ENCODE results near the gene INTS15. TPM values are rescaled to one million over a fixed set of nuclear protein-coding genes. Genes with fewer than 3 reads are reported as not detected.

The INTS15 gene
- total RNA-seq, 4 donors from 2014 or later = 28.4 to 47.9 (median 39.4) TPM

GRCh38 chr7:6649241-6649961 lies 59.6 kb downstream of the INTS15 start:
- Histone ChIP-seq H3K9me3 (no peaks in the 10 kb centered on the region), H3K36me3 (peaks cover 97% of the 10 kb centered on the region), H3K4me3 (no peak overlapping the region), H3K27ac (no peak overlapping the region), H3K27me3 (no peaks in the 10 kb centered on the region), H3K4me1 (no peaks in the 10 kb centered on the region)
- WGBS = 89% methylated on average over 4 of the region's 13 CpGs
- DNase-seq (ENCODE audit: low spot score in 2 of 2) = peak in 1 of 2 donors; percentile 51
- no peak for TF ChIP-seq EP300 (IDR thresholded peaks at IDR 0.05)

GRCh38 chr7:6650086-6650485 lies 60.3 kb downstream of the INTS15 start:
- peak; percentile 32 to 69 for DNase-seq (ENCODE audit: low spot score in 2 of 2)
- WGBS = 96% methylated on average over 10 of the region's 10 CpGs
- Histone ChIP-seq H3K4me1 (no peaks in the 10 kb centered on the region), H3K4me3 (no peak overlapping the region), H3K36me3 (peaks cover 97% of the 10 kb centered on the region), H3K27me3 (no peaks in the 10 kb centered on the region), H3K27ac (no peak overlapping the region), H3K9me3 (no peaks in the 10 kb centered on the region)
- TF ChIP-seq CTCF (IDR thresholded peaks at IDR 0.05) (no peak), EP300 (IDR thresholded peaks at IDR 0.05) (no peak), POLR2AphosphoS5 (IDR thresholded peaks at IDR 0.05) (no peak), POLR2A (IDR thresholded peaks at IDR 0.05) (no peak)

GRCh38 chr7:6650521-6651011 lies 60.7 kb downstream of the INTS15 start:
- TF ChIP-seq CTCF (IDR thresholded peaks at IDR 0.05) (no peak), POLR2AphosphoS5 (IDR thresholded peaks at IDR 0.05) (no peak), POLR2A (IDR thresholded peaks at IDR 0.05) (no peak)
- Histone ChIP-seq H3K4me3 (no peak overlapping the region), H3K4me1 (no peaks in the 10 kb centered on the region), H3K36me3 (peaks cover 97% of the 10 kb centered on the region), H3K27me3 (no peaks in the 10 kb centered on the region), H3K27ac (no peak overlapping the region), H3K9me3 (no peaks in the 10 kb centered on the region)
- DNase-seq (ENCODE audit: low spot score in 2 of 2) = peak in 1 of 2 donors; percentile 72
- 97% methylated on average over 6 of the region's 12 CpGs for WGBS

- H3K4me3 ChIP-seq = no peak overlapping the region
- H3K27me3 ChIP-seq = no peaks in the 10 kb centered on the region
- TF ChIP-seq EP300 (IDR thresholded peaks at IDR 0.05) (no peak), POLR2AphosphoS5 (IDR thresholded peaks at IDR 0.05) (no peak), POLR2A (IDR thresholded peaks at IDR 0.05) (no peak), CTCF (IDR thresholded peaks at IDR 0.05) (no peak)
- peaks cover 90% of the 10 kb centered on the region for H3K36me3 ChIP-seq
- peak in 1 of 2 donors; percentile 74 for DNase-seq (ENCODE audit: low spot score in 2 of 2)
- WGBS = 95% methylated on average over 31 of the region's 32 CpGs
- no peaks in the 10 kb centered on the region for H3K4me1 ChIP-seq
- no peaks in the 10 kb centered on the region for H3K9me3 ChIP-seq
- no peak overlapping the region for H3K27ac ChIP-seq
Measured at GRCh38 chr7:6651851-6652445, 62.1 kb downstream of the INTS15 start.

GRCh38 chr7:6652446-6653011 lies 62.7 kb downstream of the INTS15 start:
- H3K36me3 ChIP-seq = peaks cover 84% of the 10 kb centered on the region
- TF ChIP-seq CTCF (IDR thresholded peaks at IDR 0.05) = no peak
- no peak for TF ChIP-seq EP300 (IDR thresholded peaks at IDR 0.05)
- TF ChIP-seq POLR2A (IDR thresholded peaks at IDR 0.05) = no peak
- no peak for TF ChIP-seq POLR2AphosphoS5 (IDR thresholded peaks at IDR 0.05)
- no peaks in the 10 kb centered on the region for H3K9me3 ChIP-seq
- DNase-seq (ENCODE audit: low spot score in 2 of 2) = peak in 1 of 2 donors; percentile 52
- H3K4me1 ChIP-seq = no peaks in the 10 kb centered on the region
- H3K4me3 ChIP-seq = no peak overlapping the region
- 97% methylated on average over 50 of the region's 75 CpGs for WGBS
- H3K27ac ChIP-seq = no peak overlapping the region
- H3K27me3 ChIP-seq = no peaks in the 10 kb centered on the region

Measured in suprapubic skin (tissue), 4 donors.